ENCODE results near the gene LCP2.

LCP2 gene

GRCh38 chr5:170315154-170315553 is 17.6 kb upstream of the LCP2 start:
- peaks cover 42% of the 10 kb centered on the region for H3K27me3 ChIP-seq (ENCODE audit: insufficient read depth, low read length)
- H3K79me2 ChIP-seq (ENCODE audit: control insufficient read depth, insufficient read depth, low read length, unreplicated experiment) = no peaks in the 10 kb centered on the region
- no peaks in the 10 kb centered on the region for H3K4me1 ChIP-seq (ENCODE audit: control insufficient read depth, insufficient read depth, low read length, unreplicated experiment)
- H2AFZ ChIP-seq (ENCODE audit: low read length, unreplicated experiment) = no peak overlapping the region
- H3K36me3 ChIP-seq (ENCODE audit: insufficient read depth, low read length) = no peaks in the 10 kb centered on the region
- no peak overlapping the region for H3K4me3 ChIP-seq (ENCODE audit: low read depth, low read length)
- no peak overlapping the region for H3K27ac ChIP-seq (ENCODE audit: low read depth, low read length)

GRCh38 chr5:170314541-170315095 is 17.0 kb upstream of the LCP2 start:
- Histone ChIP-seq H3K27me3 (ENCODE audit: insufficient read depth, low read length) (peaks cover 37% of the 10 kb centered on the region), H2AFZ (ENCODE audit: low read length, unreplicated experiment) (no peak overlapping the region), H3K36me3 (ENCODE audit: insufficient read depth, low read length) (no peaks in the 10 kb centered on the region), H3K27ac (ENCODE audit: low read depth, low read length) (no peak overlapping the region), H3K4me3 (ENCODE audit: low read depth, low read length) (no peak overlapping the region), H3K79me2 (ENCODE audit: control insufficient read depth, insufficient read depth, low read length, unreplicated experiment) (no peaks in the 10 kb centered on the region), H3K4me1 (ENCODE audit: control insufficient read depth, insufficient read depth, low read length, unreplicated experiment) (no peaks in the 10 kb centered on the region)

GRCh38 chr5:170313816-170314215 is 16.2 kb upstream of the LCP2 start:
- H3K36me3 ChIP-seq (ENCODE audit: insufficient read depth, low read length) = no peaks in the 10 kb centered on the region
- peaks cover 29% of the 10 kb centered on the region for H3K27me3 ChIP-seq (ENCODE audit: insufficient read depth, low read length)
- no peaks in the 10 kb centered on the region for H3K79me2 ChIP-seq (ENCODE audit: control insufficient read depth, insufficient read depth, low read length, unreplicated experiment)
- H2AFZ ChIP-seq (ENCODE audit: low read length, unreplicated experiment) = no peak overlapping the region
- no peaks in the 10 kb centered on the region for H3K4me1 ChIP-seq (ENCODE audit: control insufficient read depth, insufficient read depth, low read length, unreplicated experiment)
- no peak overlapping the region for H3K27ac ChIP-seq (ENCODE audit: low read depth, low read length)
- H3K4me3 ChIP-seq (ENCODE audit: low read depth, low read length) = no peak overlapping the region

- no peak overlapping the region for H3K27ac ChIP-seq (ENCODE audit: low read depth, low read length)
- H2AFZ ChIP-seq (ENCODE audit: low read length, unreplicated experiment) = no peak overlapping the region
- H3K4me3 ChIP-seq (ENCODE audit: low read depth, low read length) = no peak overlapping the region
- no peaks in the 10 kb centered on the region for H3K4me1 ChIP-seq (ENCODE audit: control insufficient read depth, insufficient read depth, low read length, unreplicated experiment)
- H3K36me3 ChIP-seq (ENCODE audit: insufficient read depth, low read length) = no peaks in the 10 kb centered on the region
- H3K27me3 ChIP-seq (ENCODE audit: insufficient read depth, low read length) = peaks cover 24% of the 10 kb centered on the region
- H3K79me2 ChIP-seq (ENCODE audit: control insufficient read depth, insufficient read depth, low read length, unreplicated experiment) = no peaks in the 10 kb centered on the region
These were observed 15.8 kb upstream of the LCP2 start for GRCh38 chr5:170313344-170313743.

GRCh38 chr5:170312666-170313065 is 15.1 kb upstream of the LCP2 start:
- Histone ChIP-seq H3K27me3 (ENCODE audit: insufficient read depth, low read length) (peaks cover 18% of the 10 kb centered on the region), H3K27ac (ENCODE audit: low read depth, low read length) (no peak overlapping the region), H3K4me3 (ENCODE audit: low read depth, low read length) (no peak overlapping the region), H3K4me1 (ENCODE audit: control insufficient read depth, insufficient read depth, low read length, unreplicated experiment) (no peaks in the 10 kb centered on the region), H3K36me3 (ENCODE audit: insufficient read depth, low read length) (no peaks in the 10 kb centered on the region), H2AFZ (ENCODE audit: low read length, unreplicated experiment) (no peak overlapping the region), H3K79me2 (ENCODE audit: control insufficient read depth, insufficient read depth, low read length, unreplicated experiment) (no peaks in the 10 kb centered on the region)

GRCh38 chr5:170312301-170312595 is 14.7 kb upstream of the LCP2 start:
- H3K27me3 ChIP-seq (ENCODE audit: insufficient read depth, low read length) = peaks cover 13% of the 10 kb centered on the region; the same call in 1 of the 2 replicates
- H3K4me1 ChIP-seq (ENCODE audit: control insufficient read depth, insufficient read depth, low read length, unreplicated experiment) = peaks cover 2% of the 10 kb centered on the region
- H3K36me3 ChIP-seq (ENCODE audit: insufficient read depth, low read length) = no peaks in the 10 kb centered on the region
- no peak overlapping the region for H2AFZ ChIP-seq (ENCODE audit: low read length, unreplicated experiment)
- H3K27ac ChIP-seq (ENCODE audit: low read depth, low read length) = no peak overlapping the region
- no peaks in the 10 kb centered on the region for H3K79me2 ChIP-seq (ENCODE audit: control insufficient read depth, insufficient read depth, low read length, unreplicated experiment)
- H3K4me3 ChIP-seq (ENCODE audit: low read depth, low read length) = no peak overlapping the region

GRCh38 chr5:170311511-170312300 is 14.1 kb upstream of the LCP2 start:
- Histone ChIP-seq H3K27ac (ENCODE audit: low read depth, low read length) (no peak overlapping the region), H3K27me3 (ENCODE audit: insufficient read depth, low read length) (peaks cover 9% of the 10 kb centered on the region; the same call in 1 of the 2 replicates), H3K79me2 (ENCODE audit: control insufficient read depth, insufficient read depth, low read length, unreplicated experiment) (no peaks in the 10 kb centered on the region), H3K4me3 (ENCODE audit: low read depth, low read length) (no peak overlapping the region), H2AFZ (ENCODE audit: low read length, unreplicated experiment) (no peak overlapping the region), H3K36me3 (ENCODE audit: insufficient read depth, low read length) (no peaks in the 10 kb centered on the region), H3K4me1 (ENCODE audit: control insufficient read depth, insufficient read depth, low read length, unreplicated experiment) (peaks cover 7% of the 10 kb centered on the region)

- peaks cover 18% of the 10 kb centered on the region for H3K4me1 ChIP-seq (ENCODE audit: control insufficient read depth, insufficient read depth, low read length, unreplicated experiment)
- H3K4me3 ChIP-seq (ENCODE audit: low read depth, low read length) = no peak overlapping the region
- H3K27me3 ChIP-seq (ENCODE audit: insufficient read depth, low read length) = peaks cover 9% of the 10 kb centered on the region; the same call in 1 of the 2 replicates
- H3K27ac ChIP-seq (ENCODE audit: low read depth, low read length) = no peak overlapping the region
- no peaks in the 10 kb centered on the region for H3K36me3 ChIP-seq (ENCODE audit: insufficient read depth, low read length)
- no peak overlapping the region for H2AFZ ChIP-seq (ENCODE audit: low read length, unreplicated experiment)
- no peaks in the 10 kb centered on the region for H3K79me2 ChIP-seq (ENCODE audit: control insufficient read depth, insufficient read depth, low read length, unreplicated experiment)
These were observed 12.8 kb upstream of the LCP2 start for GRCh38 chr5:170310256-170310926.

GRCh38 chr5:170308686-170309085 is 11.1 kb upstream of the LCP2 start:
- Histone ChIP-seq H3K27ac (ENCODE audit: low read depth, low read length) (no peak overlapping the region), H3K36me3 (ENCODE audit: insufficient read depth, low read length) (no peaks in the 10 kb centered on the region), H3K79me2 (ENCODE audit: control insufficient read depth, insufficient read depth, low read length, unreplicated experiment) (no peaks in the 10 kb centered on the region), H3K27me3 (ENCODE audit: insufficient read depth, low read length) (peaks cover 9% of the 10 kb centered on the region; the same call in 1 of the 2 replicates), H3K4me3 (ENCODE audit: low read depth, low read length) (no peak overlapping the region), H2AFZ (ENCODE audit: low read length, unreplicated experiment) (no peak overlapping the region), H3K4me1 (ENCODE audit: control insufficient read depth, insufficient read depth, low read length, unreplicated experiment) (peaks cover 18% of the 10 kb centered on the region)

- Histone ChIP-seq H3K27ac (ENCODE audit: low read depth, low read length) (peak overlapping the region; percentile 59; the same call in 1 of the 2 replicates), H3K79me2 (ENCODE audit: control insufficient read depth, insufficient read depth, low read length, unreplicated experiment) (no peaks in the 10 kb centered on the region), H3K4me3 (ENCODE audit: low read depth, low read length) (no peak overlapping the region), H2AFZ (ENCODE audit: low read length, unreplicated experiment) (no peak overlapping the region), H3K36me3 (ENCODE audit: insufficient read depth, low read length) (no peaks in the 10 kb centered on the region), H3K4me1 (ENCODE audit: control insufficient read depth, insufficient read depth, low read length, unreplicated experiment) (peaks cover 18% of the 10 kb centered on the region), H3K27me3 (ENCODE audit: insufficient read depth, low read length) (peaks cover 9% of the 10 kb centered on the region; the same call in 1 of the 2 replicates)
These were observed 10.2 kb upstream of the LCP2 start for GRCh38 chr5:170307575-170308465.

Measured in ACC112 (cell line).